ENCODE results near the gene ROR2. TPM values are rescaled to one million over a fixed set of nuclear protein-coding genes. Genes with fewer than 3 reads are reported as not detected.

Gene ROR2
- total and polyA plus RNA-seq, 2 donors (not counting 3 experiments of a cell fraction or from before 2014, with no cell fraction given), result not detected

DNA sequence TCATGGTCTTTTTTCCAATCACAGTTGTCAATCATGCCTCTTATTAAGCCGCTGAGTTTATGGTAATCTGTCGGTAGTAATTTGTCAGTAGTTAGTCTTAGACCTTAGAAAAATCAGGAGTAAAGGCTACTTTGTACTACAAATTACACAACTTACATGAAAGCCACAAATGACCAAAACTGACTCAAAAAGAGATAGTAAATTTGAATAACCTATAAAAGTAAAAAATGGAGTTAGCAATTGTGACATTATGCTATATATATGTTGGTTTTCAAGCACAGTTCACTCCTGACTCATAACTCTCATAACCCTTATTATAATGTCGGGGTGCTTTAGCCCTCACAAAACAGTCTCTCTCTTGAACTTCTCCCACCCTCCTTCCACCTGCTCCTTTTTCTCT lies 251.8 kb downstream of the ROR2 start:
- H4K20me1 ChIP-seq (replicated peaks; ENCODE audit: control insufficient read depth, extremely low read depth, insufficient read depth, low read length), result no peaks in the 10 kb centered on the region
- H3K27me3 ChIP-seq (ENCODE audit: control insufficient read depth in 2 of 2, insufficient read depth in 2 of 2, low read length in 2 of 2), result no peaks in the 10 kb centered on the region
- no peak overlapping the region for H3K9ac ChIP-seq (replicated peaks; ENCODE audit: extremely low read depth, insufficient read depth, low read length)
- intact Hi-C loops (cut with micrococcal nuclease) (no loop called here), dilution Hi-C loops (cut with MboI; ENCODE audit: extremely low pct_ligation_motif_present, low sequenced_read_pairs) (no loop called here)
- TF ChIP-seq, protein P1, sequence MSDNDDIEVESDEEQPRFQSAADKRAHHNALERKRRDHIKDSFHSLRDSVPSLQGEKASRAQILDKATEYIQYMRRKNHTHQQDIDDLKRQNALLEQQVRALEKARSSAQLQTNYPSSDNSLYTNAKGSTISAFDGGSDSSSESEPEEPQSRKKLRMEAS (IDR thresholded peaks at IDR 0.05; ENCODE audit: insufficient read depth, insufficient read length), result no peak
- TF ChIP-seq JUN (IDR thresholded peaks at IDR 0.05; ENCODE audit: borderline replicate concordance, insufficient read depth, insufficient read length, low read depth) (no peak), POLR2A (IDR thresholded peaks at IDR 0.05; ENCODE audit: low read depth, low read length) (no peak), MYC (IDR thresholded peaks at IDR 0.05; ENCODE audit: low read depth, low read length) (no peak), EZH2 (IDR thresholded peaks at IDR 0.05; ENCODE audit: borderline replicate concordance, low read depth, low read length, severe bottlenecking) (no peak), POLR2AphosphoS5 (IDR thresholded peaks at IDR 0.05; ENCODE audit: insufficient read depth, low read depth, low read length) (no peak), FOS (IDR thresholded peaks at IDR 0.05; ENCODE audit: borderline replicate concordance, insufficient read depth, low read length) (no peak), GATA2 (IDR thresholded peaks at IDR 0.05; ENCODE audit: insufficient read depth, insufficient read length, low read depth, low read length) (no peak)
- TF ChIP-seq, protein P2, sequence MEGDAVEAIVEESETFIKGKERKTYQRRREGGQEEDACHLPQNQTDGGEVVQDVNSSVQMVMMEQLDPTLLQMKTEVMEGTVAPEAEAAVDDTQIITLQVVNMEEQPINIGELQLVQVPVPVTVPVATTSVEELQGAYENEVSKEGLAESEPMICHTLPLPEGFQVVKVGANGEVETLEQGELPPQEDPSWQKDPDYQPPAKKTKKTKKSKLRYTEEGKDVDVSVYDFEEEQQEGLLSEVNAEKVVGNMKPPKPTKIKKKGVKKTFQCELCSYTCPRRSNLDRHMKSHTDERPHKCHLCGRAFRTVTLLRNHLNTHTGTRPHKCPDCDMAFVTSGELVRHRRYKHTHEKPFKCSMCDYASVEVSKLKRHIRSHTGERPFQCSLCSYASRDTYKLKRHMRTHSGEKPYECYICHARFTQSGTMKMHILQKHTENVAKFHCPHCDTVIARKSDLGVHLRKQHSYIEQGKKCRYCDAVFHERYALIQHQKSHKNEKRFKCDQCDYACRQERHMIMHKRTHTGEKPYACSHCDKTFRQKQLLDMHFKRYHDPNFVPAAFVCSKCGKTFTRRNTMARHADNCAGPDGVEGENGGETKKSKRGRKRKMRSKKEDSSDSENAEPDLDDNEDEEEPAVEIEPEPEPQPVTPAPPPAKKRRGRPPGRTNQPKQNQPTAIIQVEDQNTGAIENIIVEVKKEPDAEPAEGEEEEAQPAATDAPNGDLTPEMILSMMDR (IDR thresholded peaks at IDR 0.05; ENCODE audit: extremely low read depth in 1 of 2, insufficient read depth in 1 of 2, low read depth in 1 of 2, low read length in 2 of 2), result no peak
- H2AFZ ChIP-seq (ENCODE audit: low read depth, low read length), result no peak overlapping the region
- DNase-seq (ENCODE audit: low read depth, low spot score), result no peak
- H3K4me2 ChIP-seq (ENCODE audit: insufficient read depth, low read length), result no peak overlapping the region
- ChIA-PET CTCF (no interaction called here), POLR2A (no interaction called here)
- H3K79me2 ChIP-seq (ENCODE audit: control insufficient read depth, insufficient read depth, low read length), result no peaks in the 10 kb centered on the region
- no peaks in the 10 kb centered on the region for H3K36me3 ChIP-seq (ENCODE audit: control insufficient read depth in 2 of 2, extremely low read depth in 1 of 2, insufficient read depth in 2 of 2, low read length in 2 of 2)
- no peaks in the 10 kb centered on the region for H3K9me3 ChIP-seq (replicated peaks; ENCODE audit: control insufficient read depth, insufficient read depth, low read length)
- no peak for FAIRE-seq
- H3K9me1 ChIP-seq (replicated peaks; ENCODE audit: control insufficient read depth, extremely low read depth, insufficient read depth, low read length), result no peaks in the 10 kb centered on the region
- no peaks in the 10 kb centered on the region for H3K4me1 ChIP-seq (ENCODE audit: control insufficient read depth, extremely low read depth, insufficient read depth, low read length)
- no peak overlapping the region for H3K27ac ChIP-seq (ENCODE audit: insufficient read depth, low read depth, low read length)
- H3K4me3 ChIP-seq (replicated peaks in 1 of 3; ENCODE audit: insufficient read depth in 1 of 3, low read depth in 1 of 3, low read length in 3 of 3), result no peak overlapping the region
- BruUV-seq (replicated peaks), result no TSS peak

All from endothelial cell of umbilical vein (primary cell).